Mucosa of stomach (tissue), 1 donor: ENCODE results near the gene SNAP47.

Experiments used
- H3K27me3 ChIP-seq: one replicate; pipeline ENCODE4 v1.7.0; 2013; ENCODE audit warnings: mild to moderate bottlenecking, low read length; ENCODE audit not compliant: control insufficient read depth, insufficient read depth
- H3K36me3 ChIP-seq: one replicate; pipeline ENCODE4 v1.7.0; 2013; ENCODE audit warnings: low read length; ENCODE audit not compliant: control insufficient read depth, insufficient read depth
- H3K4me1 ChIP-seq: one replicate; pipeline ENCODE4 v1.7.0; 2013; ENCODE audit warnings: mild to moderate bottlenecking, low read length; ENCODE audit not compliant: control insufficient read depth, insufficient read depth
- H3K4me3 ChIP-seq: one replicate; pipeline ENCODE4 v1.7.0; 2013; ENCODE audit warnings: low read length
- H3K9ac ChIP-seq: one replicate; pipeline ENCODE4 v1.7.0; 2013; ENCODE audit warnings: mild to moderate bottlenecking, low read length, moderate library complexity
- H3K9me3 ChIP-seq: one replicate; pipeline ENCODE4 v1.7.0; 2013; ENCODE audit warnings: mild to moderate bottlenecking, low read length, moderate library complexity; ENCODE audit not compliant: control insufficient read depth
- donor health status: Pancreatic carcinoma.

SNAP47 gene

DNA sequence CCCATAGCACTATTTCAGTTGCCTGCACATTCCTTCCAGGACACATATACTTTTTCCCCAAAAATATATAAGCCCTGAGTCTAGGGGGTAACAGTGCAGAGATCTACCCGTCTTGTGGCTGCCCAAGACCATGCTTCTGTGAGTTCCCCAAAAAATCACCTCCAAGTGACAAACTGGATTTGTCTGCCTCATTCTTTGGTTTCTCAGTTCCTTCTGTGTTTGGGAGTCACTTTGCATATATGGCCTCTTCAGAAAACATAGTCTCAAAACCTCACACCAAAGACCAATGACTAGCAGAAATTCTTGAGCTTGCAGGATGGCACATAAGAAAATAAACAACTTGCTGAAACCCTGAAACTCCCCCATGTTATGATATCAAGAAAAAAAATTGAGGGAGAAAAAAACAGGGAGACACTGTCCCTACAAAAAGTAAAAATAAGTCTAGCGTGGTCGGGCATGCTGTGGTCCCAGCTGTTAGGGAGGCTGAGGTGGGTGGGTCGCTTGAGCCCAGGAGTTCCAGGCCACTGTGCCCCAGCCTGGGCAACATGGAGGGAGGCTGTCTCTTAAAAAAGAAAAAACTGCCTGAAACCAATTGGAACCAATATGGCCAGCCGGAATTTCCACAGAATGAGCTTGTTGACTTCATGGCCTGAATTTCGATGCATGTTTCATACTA, 8.2 kb upstream of the SNAP47 start:
- H3K9me3 ChIP-seq, result no peaks in the 10 kb centered on the region
- no peak overlapping the region for H3K4me3 ChIP-seq
- H3K36me3 ChIP-seq, result no peaks in the 10 kb centered on the region
- no peak overlapping the region for H3K9ac ChIP-seq
- no peaks in the 10 kb centered on the region for H3K27me3 ChIP-seq
- peaks cover 19% of the 10 kb centered on the region for H3K4me1 ChIP-seq

DNA sequence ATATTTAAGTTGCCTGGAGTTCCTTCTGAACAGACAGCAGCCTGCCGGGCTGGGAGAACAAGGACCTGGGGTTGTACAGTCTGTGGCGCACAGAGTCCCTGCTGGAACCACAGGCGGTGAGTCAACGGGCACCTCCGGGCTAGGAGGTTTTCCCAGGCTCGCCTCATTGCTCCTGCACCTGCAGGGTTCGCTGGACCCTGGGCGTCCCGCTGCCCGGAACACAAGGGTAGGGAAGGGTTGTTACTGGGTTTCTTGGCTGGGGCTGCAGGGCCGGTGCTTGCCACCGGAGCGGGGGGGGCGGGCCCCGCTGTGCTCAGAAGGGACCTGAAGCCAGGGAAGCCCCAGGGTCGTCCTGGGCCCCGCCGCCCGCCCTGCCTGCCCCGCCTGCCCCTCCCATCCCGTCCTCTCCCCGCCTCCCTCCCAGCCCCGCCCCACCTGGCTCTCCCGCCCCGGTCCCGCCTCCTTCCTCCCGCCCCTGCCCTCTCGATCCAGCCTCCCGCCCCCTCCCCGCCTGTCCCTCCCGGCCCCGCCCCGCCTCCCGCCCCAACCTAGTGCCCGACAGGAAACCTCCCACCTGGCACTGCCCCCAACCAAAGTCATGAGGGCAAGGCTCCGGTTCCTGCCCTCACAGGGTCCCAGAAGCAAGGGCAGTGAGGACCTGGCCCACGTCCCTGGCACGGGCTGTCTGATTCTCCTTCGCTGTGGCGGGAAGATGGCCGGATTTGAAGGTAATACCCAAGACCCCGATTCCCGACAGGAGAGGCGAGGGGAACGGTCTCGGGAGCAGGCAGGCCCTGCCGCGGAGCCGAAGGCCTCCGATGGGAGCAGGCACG, 7.0 kb upstream of the SNAP47 start:
- H3K27me3 ChIP-seq, result no peaks in the 10 kb centered on the region
- no peaks in the 10 kb centered on the region for H3K36me3 ChIP-seq
- H3K9me3 ChIP-seq, result no peaks in the 10 kb centered on the region
- H3K9ac ChIP-seq, result peak overlapping the region; percentile 56
- H3K4me3 ChIP-seq, result no peak overlapping the region
- H3K4me1 ChIP-seq, result peaks cover 19% of the 10 kb centered on the region

DNA sequence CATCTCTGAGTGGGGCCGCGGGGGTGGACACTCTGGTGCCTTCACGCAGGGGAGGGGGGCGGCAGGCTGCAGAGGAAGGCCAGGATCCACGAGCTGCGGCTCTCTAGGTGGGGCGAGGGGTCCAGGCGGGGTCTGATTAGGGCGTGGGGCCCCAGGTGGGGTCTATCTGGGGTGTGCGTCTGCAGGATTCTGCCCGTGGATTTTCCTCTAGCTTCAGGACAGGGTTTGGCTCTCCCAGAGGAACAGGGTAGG, 6.4 kb upstream of the SNAP47 start:
- no peaks in the 10 kb centered on the region for H3K9me3 ChIP-seq
- peak overlapping the region; percentile 56 for H3K9ac ChIP-seq
- no peaks in the 10 kb centered on the region for H3K27me3 ChIP-seq
- H3K4me1 ChIP-seq, result peaks cover 20% of the 10 kb centered on the region
- no peaks in the 10 kb centered on the region for H3K36me3 ChIP-seq
- no peak overlapping the region for H3K4me3 ChIP-seq

DNA sequence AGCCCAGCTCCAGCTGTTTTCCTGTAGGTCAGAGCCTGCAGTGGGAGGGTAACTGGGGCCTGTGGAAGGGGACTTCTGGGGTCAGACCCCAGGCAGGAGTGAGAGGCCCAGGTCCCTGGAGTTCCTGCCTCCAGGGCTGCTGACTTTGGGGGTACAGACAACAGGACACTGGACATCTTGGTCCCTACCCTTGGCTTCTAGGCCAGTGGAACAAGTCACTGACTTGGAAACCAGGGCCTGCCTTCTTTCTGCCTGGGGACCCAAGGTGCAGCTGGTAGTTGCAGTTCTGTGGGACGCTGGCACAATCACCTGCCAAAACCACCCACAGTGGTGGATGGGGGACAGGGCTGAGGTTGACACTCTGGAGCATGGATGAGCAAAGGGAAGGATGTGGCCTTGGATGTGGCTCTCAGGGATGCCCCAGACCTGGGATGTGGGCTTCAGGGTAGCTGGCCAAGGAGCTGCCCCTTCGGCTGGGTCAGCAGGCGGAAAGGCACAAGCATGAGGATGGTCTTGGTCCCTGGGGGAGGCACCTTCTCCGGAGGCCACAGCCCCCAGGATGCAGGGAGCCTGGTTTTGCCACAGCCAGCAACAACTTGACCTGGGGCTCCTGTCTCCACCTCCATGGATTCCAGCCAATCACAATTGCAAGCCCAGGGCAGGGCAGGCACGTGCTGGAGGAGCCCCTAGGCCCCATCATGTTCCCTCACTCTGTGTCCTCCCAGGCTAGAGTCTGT, 5.9 kb upstream of the SNAP47 start:
- Histone ChIP-seq H3K4me1 (peaks cover 24% of the 10 kb centered on the region), H3K27me3 (no peaks in the 10 kb centered on the region), H3K9me3 (no peaks in the 10 kb centered on the region), H3K36me3 (no peaks in the 10 kb centered on the region), H3K4me3 (no peak overlapping the region), H3K9ac (peak overlapping the region; percentile 56)

DNA sequence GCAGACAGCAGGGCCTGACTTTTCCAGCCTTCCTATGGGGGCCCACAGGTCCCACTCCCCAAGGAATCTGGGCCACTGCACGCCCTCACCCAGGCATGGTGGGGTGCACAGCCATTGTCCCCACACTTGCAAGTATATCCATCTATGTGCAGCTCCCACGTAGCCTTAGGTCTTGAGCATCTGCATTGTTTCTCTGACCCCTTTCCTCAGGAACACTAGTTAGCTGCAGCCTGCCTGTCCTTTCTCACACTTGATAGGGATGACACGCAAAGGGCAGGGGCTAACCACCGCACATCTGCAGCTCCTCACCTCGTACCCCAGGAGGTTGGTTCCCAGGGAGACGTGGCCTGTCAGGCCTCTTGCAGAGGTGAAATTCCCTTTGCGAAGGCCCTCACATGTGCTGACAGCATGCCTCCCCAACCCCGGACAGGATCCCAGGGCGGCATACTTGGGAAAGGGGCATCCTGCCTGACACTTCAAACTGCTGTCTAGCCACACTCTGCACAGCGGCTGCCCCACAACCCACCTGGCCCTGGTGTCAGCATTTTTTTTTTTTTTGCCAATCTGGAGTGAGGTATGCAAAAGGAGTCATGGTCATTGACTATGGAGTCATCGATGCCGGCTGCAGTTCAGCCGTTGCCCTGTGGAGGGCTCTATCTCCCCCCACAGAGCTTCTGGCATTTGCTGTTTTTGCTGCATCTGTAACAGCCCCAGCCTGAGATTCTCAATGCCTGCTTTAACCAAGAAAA, 5.2 kb upstream of the SNAP47 start:
- Histone ChIP-seq H3K4me1 (peaks cover 27% of the 10 kb centered on the region), H3K36me3 (no peaks in the 10 kb centered on the region), H3K4me3 (no peak overlapping the region), H3K9ac (no peak overlapping the region), H3K27me3 (no peaks in the 10 kb centered on the region), H3K9me3 (no peaks in the 10 kb centered on the region)

DNA sequence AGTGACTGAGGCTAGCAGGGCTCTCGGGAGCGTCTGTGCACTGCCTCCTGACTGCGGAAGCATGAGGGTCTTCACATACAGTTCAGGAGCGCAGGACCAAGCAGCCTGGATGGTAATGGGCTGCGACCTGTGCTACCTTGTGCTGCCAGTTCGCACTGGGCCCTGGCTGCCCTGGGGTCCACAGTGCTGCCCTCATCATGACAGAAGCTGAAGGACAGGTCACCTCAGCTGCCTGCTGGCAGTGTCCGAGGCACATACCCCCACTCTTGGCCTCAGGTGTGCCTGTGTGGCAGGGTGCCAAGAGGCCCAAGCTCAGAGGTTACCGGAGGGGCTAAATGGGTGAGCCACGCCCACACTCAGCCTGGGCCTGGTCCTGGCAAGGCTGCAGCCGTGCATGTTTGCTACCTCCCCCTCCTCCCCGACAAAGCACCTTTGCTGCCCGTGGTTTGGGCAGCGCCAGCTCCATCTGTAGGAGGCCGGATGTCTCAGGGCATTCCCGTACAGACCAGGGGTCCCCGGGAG, 4.5 kb upstream of the SNAP47 start:
- H3K4me3 ChIP-seq, result no peak overlapping the region
- no peaks in the 10 kb centered on the region for H3K36me3 ChIP-seq
- no peak overlapping the region for H3K9ac ChIP-seq
- H3K9me3 ChIP-seq, result no peaks in the 10 kb centered on the region
- peaks cover 28% of the 10 kb centered on the region for H3K4me1 ChIP-seq
- no peaks in the 10 kb centered on the region for H3K27me3 ChIP-seq

DNA sequence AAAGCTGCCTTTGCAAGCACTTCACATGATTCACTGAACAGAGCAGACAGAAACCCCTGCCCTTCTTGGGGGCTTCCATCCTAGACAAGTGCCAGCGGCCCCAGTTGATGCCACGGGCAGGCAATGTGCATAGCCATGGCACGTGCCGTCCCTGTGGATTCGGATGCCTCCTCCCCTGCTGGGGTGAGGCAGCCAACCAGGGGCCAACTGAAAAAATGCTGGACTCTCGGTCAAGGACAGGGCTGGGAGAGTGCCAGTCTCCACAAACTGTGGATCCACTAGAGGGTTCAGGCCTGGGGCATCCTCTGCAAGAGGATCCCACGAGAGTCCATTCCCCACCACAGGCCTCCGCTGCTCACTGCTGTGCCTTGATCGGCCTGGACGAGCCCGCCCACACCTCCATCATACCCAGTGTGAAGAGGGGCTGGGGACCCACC, 4.0 kb upstream of the SNAP47 start:
- Histone ChIP-seq H3K36me3 (no peaks in the 10 kb centered on the region), H3K27me3 (no peaks in the 10 kb centered on the region), H3K9me3 (no peaks in the 10 kb centered on the region), H3K9ac (no peak overlapping the region), H3K4me3 (no peak overlapping the region), H3K4me1 (peaks cover 34% of the 10 kb centered on the region)

DNA sequence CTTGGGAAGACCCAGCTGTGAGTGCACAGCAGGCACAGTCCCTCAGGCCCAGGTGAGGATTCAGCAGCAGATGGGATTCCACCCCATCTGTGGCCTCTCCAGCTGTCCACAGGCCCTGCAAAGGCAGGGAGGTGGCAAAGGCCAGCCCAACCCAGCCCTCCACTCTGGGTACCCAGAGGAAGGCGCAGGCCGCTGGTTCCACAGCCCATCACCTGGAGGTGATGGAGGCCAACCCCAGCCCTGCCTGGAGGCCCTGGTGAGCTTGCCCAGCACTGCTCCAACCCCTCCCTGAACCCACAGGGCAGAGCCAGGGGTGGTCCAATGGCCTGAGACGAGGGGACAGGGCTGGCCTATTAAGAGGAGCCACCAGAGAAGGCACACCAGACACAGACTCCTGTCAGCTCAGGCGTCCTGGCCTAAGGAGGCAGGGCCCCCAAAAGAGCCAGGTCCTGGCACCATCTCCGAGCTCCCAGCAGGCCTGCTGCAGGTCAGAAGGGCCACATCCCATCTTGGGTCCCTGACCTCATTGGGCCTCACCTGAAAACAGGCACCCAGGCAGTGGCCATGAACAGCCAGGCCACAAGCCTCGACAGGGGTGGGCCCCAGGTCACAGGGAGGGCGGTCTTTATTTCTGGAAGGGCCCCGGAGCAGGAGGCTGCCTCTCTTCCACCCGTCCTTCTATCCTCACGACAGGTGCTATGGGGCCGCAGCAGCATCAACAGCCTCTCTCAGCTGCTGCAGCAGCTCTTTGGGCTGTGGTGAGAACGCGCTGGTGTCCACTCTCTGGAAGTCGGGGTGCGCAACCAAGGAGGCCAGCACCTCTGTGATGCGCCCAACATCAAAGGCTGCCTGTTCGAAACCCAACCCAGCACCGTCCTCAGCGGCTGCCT, 3.3 kb upstream of the SNAP47 start:
- no peak overlapping the region for H3K4me3 ChIP-seq
- H3K9me3 ChIP-seq, result no peaks in the 10 kb centered on the region
- no peaks in the 10 kb centered on the region for H3K36me3 ChIP-seq
- H3K9ac ChIP-seq, result no peak overlapping the region
- H3K27me3 ChIP-seq, result no peaks in the 10 kb centered on the region
- peaks cover 34% of the 10 kb centered on the region for H3K4me1 ChIP-seq

DNA sequence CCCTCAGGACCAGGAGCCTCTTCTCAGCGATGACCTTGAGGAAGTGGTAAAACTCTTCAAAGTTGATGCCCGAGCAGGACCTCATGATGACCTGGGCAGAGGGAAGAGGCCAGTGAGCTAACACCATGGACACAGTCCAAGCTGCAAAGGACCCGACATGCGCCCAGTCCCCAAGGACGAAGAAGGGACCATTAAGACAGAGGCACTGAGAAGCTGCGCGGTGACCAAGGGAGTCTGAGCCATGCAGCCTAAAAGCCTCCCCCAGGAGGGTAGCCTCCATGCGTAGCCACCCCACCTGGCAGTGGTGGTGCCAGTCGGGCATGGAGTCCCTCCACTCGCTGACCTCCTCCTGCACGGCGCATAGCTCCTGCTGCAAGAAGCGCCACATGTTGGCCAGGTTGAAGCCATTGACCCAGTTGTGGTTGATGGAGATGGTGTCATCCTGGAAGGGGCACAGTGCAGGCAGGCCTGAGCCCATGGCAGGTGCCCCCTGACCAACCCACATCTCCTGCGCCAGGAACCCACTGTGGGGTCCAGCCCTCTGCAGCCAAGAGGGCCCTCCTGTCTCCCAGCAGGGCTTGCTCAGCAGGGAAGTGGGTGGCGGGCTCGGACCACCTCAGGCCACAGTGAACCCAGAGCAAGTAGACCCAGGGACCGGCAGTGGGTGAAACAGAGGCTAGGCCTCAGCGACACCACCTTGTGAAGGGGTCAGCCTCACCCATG, 2.5 kb upstream of the SNAP47 start:
- Histone ChIP-seq H3K9ac (no peak overlapping the region), H3K4me1 (peaks cover 32% of the 10 kb centered on the region), H3K36me3 (no peaks in the 10 kb centered on the region), H3K4me3 (no peak overlapping the region), H3K9me3 (no peaks in the 10 kb centered on the region), H3K27me3 (no peaks in the 10 kb centered on the region)

DNA sequence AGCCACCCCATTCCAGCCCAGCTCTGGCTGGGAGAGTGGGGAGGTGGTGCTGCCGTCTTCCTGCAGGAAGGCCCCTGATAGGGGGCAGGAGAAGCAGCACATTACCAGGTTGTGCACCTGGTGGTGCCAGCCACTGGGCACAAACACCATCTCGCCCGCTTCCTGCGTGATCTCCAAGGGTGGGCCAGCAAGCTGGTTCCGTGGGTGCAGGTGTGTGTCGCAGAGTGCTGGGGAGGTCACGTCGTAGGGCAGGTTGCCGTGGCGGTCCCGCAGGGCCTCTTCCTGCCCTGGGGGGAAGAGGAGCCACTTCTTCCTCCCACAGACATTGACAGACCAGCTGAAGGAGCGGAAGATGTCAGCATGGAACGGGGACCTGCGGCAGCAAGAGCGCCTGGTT, 1.9 kb upstream of the SNAP47 start:
- Histone ChIP-seq H3K9ac (no peak overlapping the region), H3K4me3 (no peak overlapping the region), H3K36me3 (no peaks in the 10 kb centered on the region), H3K4me1 (peaks cover 29% of the 10 kb centered on the region), H3K27me3 (no peaks in the 10 kb centered on the region), H3K9me3 (no peaks in the 10 kb centered on the region)
